ENCODE results near the gene HEPN1. TPM values are rescaled to one million over a fixed set of nuclear protein-coding genes. Genes with fewer than 3 reads are reported as not detected.
A peak's percentile ranks its signal among the peaks of the same experiment; 100 is the strongest.

Gene HEPN1
- total RNA-seq = not detected

GRCh38 chr11:124918950-124919349 is at the start of gene HEPN1:
Gene HEPN1 (plus strand): TSS chr11:124919250.
- H3K36me3 ChIP-seq (ENCODE audit: control insufficient read depth in 3 of 3, insufficient read depth in 3 of 3, low read length in 3 of 3) = no peaks in the 10 kb centered on the region
- H3K4me1 ChIP-seq (ENCODE audit: control insufficient read depth in 3 of 3, insufficient read depth in 3 of 3, low read length in 3 of 3) = peaks cover 2 to 7% (median 3%) of the 10 kb centered on the region in 3 donors
- H3K27ac ChIP-seq (ENCODE audit: low read depth, low read length) = no peak within 1 kb of the TSS
- no peak within 1 kb of the TSS for H3K9ac ChIP-seq (ENCODE audit: low read depth in 1 of 3, low read length in 3 of 3)
- H3K27me3 ChIP-seq (ENCODE audit: control insufficient read depth in 3 of 3, insufficient read depth in 3 of 3, low read length in 3 of 3) = peaks cover 2 to 27% (median 16%) of the 10 kb centered on the region in 3 donors
- no peak within 1 kb of the TSS for H3K4me3 ChIP-seq (ENCODE audit: low read length in 3 of 3)
- no peaks in the 10 kb centered on the region for H3K9me3 ChIP-seq (ENCODE audit: control insufficient read depth in 3 of 3, low read length in 3 of 3)

- H3K36me3 ChIP-seq (ENCODE audit: control insufficient read depth in 3 of 3, insufficient read depth in 3 of 3, low read length in 3 of 3) = no peaks in the 10 kb centered on the region
- no peak overlapping the region for H3K9ac ChIP-seq (ENCODE audit: low read depth in 1 of 3, low read length in 3 of 3)
- no peak overlapping the region for H3K27ac ChIP-seq (ENCODE audit: low read depth, low read length)
- no peak overlapping the region for H3K4me3 ChIP-seq (ENCODE audit: low read length in 3 of 3)
- H3K9me3 ChIP-seq (ENCODE audit: control insufficient read depth in 3 of 3, low read length in 3 of 3) = peaks cover 0 to 2% (median 0%) of the 10 kb centered on the region in 3 donors
- peaks cover 83 to 90% (median 89%) of the 10 kb centered on the region in 3 donors for H3K27me3 ChIP-seq (ENCODE audit: control insufficient read depth in 3 of 3, insufficient read depth in 3 of 3, low read length in 3 of 3)
- peaks cover 25 to 30% (median 25%) of the 10 kb centered on the region in 3 donors for H3K4me1 ChIP-seq (ENCODE audit: control insufficient read depth in 3 of 3, insufficient read depth in 3 of 3, low read length in 3 of 3)
Measured at GRCh38 chr11:124869331-124869730, 49.7 kb upstream of the HEPN1 start.

GRCh38 chr11:124869856-124870387 is 49.1 kb upstream of the HEPN1 start:
- H3K9me3 ChIP-seq (ENCODE audit: control insufficient read depth in 3 of 3, low read length in 3 of 3) = peaks cover 0 to 2% (median 0%) of the 10 kb centered on the region in 3 donors
- no peak overlapping the region for H3K4me3 ChIP-seq (ENCODE audit: low read length in 3 of 3)
- H3K4me1 ChIP-seq (ENCODE audit: control insufficient read depth in 3 of 3, insufficient read depth in 3 of 3, low read length in 3 of 3) = peaks cover 23 to 27% (median 23%) of the 10 kb centered on the region in 3 donors
- peaks cover 77 to 88% (median 87%) of the 10 kb centered on the region in 3 donors for H3K27me3 ChIP-seq (ENCODE audit: control insufficient read depth in 3 of 3, insufficient read depth in 3 of 3, low read length in 3 of 3)
- H3K27ac ChIP-seq (ENCODE audit: low read depth, low read length) = no peak overlapping the region
- no peak overlapping the region for H3K9ac ChIP-seq (ENCODE audit: low read depth in 1 of 3, low read length in 3 of 3)
- H3K36me3 ChIP-seq (ENCODE audit: control insufficient read depth in 3 of 3, insufficient read depth in 3 of 3, low read length in 3 of 3) = no peaks in the 10 kb centered on the region

GRCh38 chr11:124870430-124870829 is 48.6 kb upstream of the HEPN1 start:
- Histone ChIP-seq H3K4me3 (ENCODE audit: low read length in 3 of 3) (no peak overlapping the region), H3K4me1 (ENCODE audit: control insufficient read depth in 3 of 3, insufficient read depth in 3 of 3, low read length in 3 of 3) (peaks cover 18 to 23% (median 19%) of the 10 kb centered on the region in 3 donors), H3K27me3 (ENCODE audit: control insufficient read depth in 3 of 3, insufficient read depth in 3 of 3, low read length in 3 of 3) (peaks cover 72 to 85% (median 83%) of the 10 kb centered on the region in 3 donors)

GRCh38 chr11:124872280-124872679 is 46.8 kb upstream of the HEPN1 start:
- Histone ChIP-seq H3K27me3 (ENCODE audit: control insufficient read depth in 3 of 3, insufficient read depth in 3 of 3, low read length in 3 of 3) (peaks cover 59 to 69% (median 68%) of the 10 kb centered on the region in 3 donors), H3K27ac (ENCODE audit: low read depth, low read length) (no peak overlapping the region), H3K4me1 (ENCODE audit: control insufficient read depth in 3 of 3, insufficient read depth in 3 of 3, low read length in 3 of 3) (peaks cover 15 to 20% (median 20%) of the 10 kb centered on the region in 3 donors), H3K9me3 (ENCODE audit: control insufficient read depth in 3 of 3, low read length in 3 of 3) (no peaks in the 10 kb centered on the region), H3K36me3 (ENCODE audit: control insufficient read depth in 3 of 3, insufficient read depth in 3 of 3, low read length in 3 of 3) (no peaks in the 10 kb centered on the region), H3K9ac (ENCODE audit: low read depth in 1 of 3, low read length in 3 of 3) (no peak overlapping the region), H3K4me3 (ENCODE audit: low read length in 3 of 3) (no peak overlapping the region)

More at GRCh38 chr11:124870430-124870829, 48.6 kb upstream of the HEPN1 start:
- H3K36me3 ChIP-seq (ENCODE audit: control insufficient read depth in 3 of 3, insufficient read depth in 3 of 3, low read length in 3 of 3) = no peaks in the 10 kb centered on the region
- H3K9me3 ChIP-seq (ENCODE audit: control insufficient read depth in 3 of 3, low read length in 3 of 3) = peaks cover 0 to 2% (median 0%) of the 10 kb centered on the region in 3 donors
- no peak overlapping the region for H3K27ac ChIP-seq (ENCODE audit: low read depth, low read length)
- H3K9ac ChIP-seq (ENCODE audit: low read depth in 1 of 3, low read length in 3 of 3) = no peak overlapping the region

GRCh38 chr11:124872741-124873140 is 46.3 kb upstream of the HEPN1 start:
- H3K36me3 ChIP-seq (ENCODE audit: control insufficient read depth in 3 of 3, insufficient read depth in 3 of 3, low read length in 3 of 3) = no peaks in the 10 kb centered on the region

GRCh38 chr11:124873951-124874350 is 45.1 kb upstream of the HEPN1 start:
- peaks cover 15 to 24% (median 18%) of the 10 kb centered on the region in 3 donors for H3K4me1 ChIP-seq (ENCODE audit: control insufficient read depth in 3 of 3, insufficient read depth in 3 of 3, low read length in 3 of 3)
- peaks cover 42 to 67% (median 63%) of the 10 kb centered on the region in 3 donors for H3K27me3 ChIP-seq (ENCODE audit: control insufficient read depth in 3 of 3, insufficient read depth in 3 of 3, low read length in 3 of 3)
- H3K9me3 ChIP-seq (ENCODE audit: control insufficient read depth in 3 of 3, low read length in 3 of 3) = no peaks in the 10 kb centered on the region
- H3K9ac ChIP-seq (ENCODE audit: low read depth in 1 of 3, low read length in 3 of 3) = no peak overlapping the region
- no peak overlapping the region for H3K4me3 ChIP-seq (ENCODE audit: low read length in 3 of 3)
- H3K27ac ChIP-seq (ENCODE audit: low read depth, low read length) = no peak overlapping the region
- H3K36me3 ChIP-seq (ENCODE audit: control insufficient read depth in 3 of 3, insufficient read depth in 3 of 3, low read length in 3 of 3) = no peaks in the 10 kb centered on the region

More at GRCh38 chr11:124872741-124873140, 46.3 kb upstream of the HEPN1 start:
- Histone ChIP-seq H3K27ac (ENCODE audit: low read depth, low read length) (no peak overlapping the region), H3K9me3 (ENCODE audit: control insufficient read depth in 3 of 3, low read length in 3 of 3) (no peaks in the 10 kb centered on the region), H3K4me3 (ENCODE audit: low read length in 3 of 3) (no peak overlapping the region), H3K4me1 (ENCODE audit: control insufficient read depth in 3 of 3, insufficient read depth in 3 of 3, low read length in 3 of 3) (peaks cover 15 to 25% (median 22%) of the 10 kb centered on the region in 3 donors), H3K27me3 (ENCODE audit: control insufficient read depth in 3 of 3, insufficient read depth in 3 of 3, low read length in 3 of 3) (peaks cover 54 to 69% (median 67%) of the 10 kb centered on the region in 3 donors), H3K9ac (ENCODE audit: low read depth in 1 of 3, low read length in 3 of 3) (no peak overlapping the region)

GRCh38 chr11:124874571-124875255 is 44.3 kb upstream of the HEPN1 start:
- H3K36me3 ChIP-seq (ENCODE audit: control insufficient read depth in 3 of 3, insufficient read depth in 3 of 3, low read length in 3 of 3) = no peaks in the 10 kb centered on the region
- H3K4me3 ChIP-seq (ENCODE audit: low read length in 3 of 3) = no peak overlapping the region
- peaks cover 34 to 63% (median 56%) of the 10 kb centered on the region in 3 donors for H3K27me3 ChIP-seq (ENCODE audit: control insufficient read depth in 3 of 3, insufficient read depth in 3 of 3, low read length in 3 of 3)
- no peak overlapping the region for H3K9ac ChIP-seq (ENCODE audit: low read depth in 1 of 3, low read length in 3 of 3)
- peaks cover 17 to 21% (median 18%) of the 10 kb centered on the region in 3 donors for H3K4me1 ChIP-seq (ENCODE audit: control insufficient read depth in 3 of 3, insufficient read depth in 3 of 3, low read length in 3 of 3)
- no peak overlapping the region for H3K27ac ChIP-seq (ENCODE audit: low read depth, low read length)
- no peaks in the 10 kb centered on the region for H3K9me3 ChIP-seq (ENCODE audit: control insufficient read depth in 3 of 3, low read length in 3 of 3)

- no peak overlapping the region for H3K27ac ChIP-seq (ENCODE audit: low read depth, low read length)
- H3K9me3 ChIP-seq (ENCODE audit: control insufficient read depth in 3 of 3, low read length in 3 of 3) = no peaks in the 10 kb centered on the region
- H3K27me3 ChIP-seq (ENCODE audit: control insufficient read depth in 3 of 3, insufficient read depth in 3 of 3, low read length in 3 of 3) = peaks cover 28 to 56% (median 49%) of the 10 kb centered on the region in 3 donors
- peak overlapping the region in 2 of 3 donors; percentile 81 to 82 for H3K9ac ChIP-seq (ENCODE audit: low read depth in 1 of 3, low read length in 3 of 3)
- H3K36me3 ChIP-seq (ENCODE audit: control insufficient read depth in 3 of 3, insufficient read depth in 3 of 3, low read length in 3 of 3) = no peaks in the 10 kb centered on the region
- peaks cover 18 to 21% (median 19%) of the 10 kb centered on the region in 3 donors for H3K4me1 ChIP-seq (ENCODE audit: control insufficient read depth in 3 of 3, insufficient read depth in 3 of 3, low read length in 3 of 3)
- peak overlapping the region in 2 of 3 donors; percentile 68 to 77 for H3K4me3 ChIP-seq (ENCODE audit: low read length in 3 of 3)
Measured at GRCh38 chr11:124875401-124875800, 43.6 kb upstream of the HEPN1 start.

All from skeletal muscle tissue (tissue), 4 donors.